ENCODE results near the gene HSBP1L1.

GRCh38 chr18:79934311-79935097, 29.9 kb upstream of the HSBP1L1 start:
- TF ChIP-seq CTCF (IDR thresholded peaks at IDR 0.05 in 2 of 3, conservative IDR thresholded peaks at IDR 0.05 in 1 of 3; ENCODE audit: borderline replicate concordance in 1 of 3, insufficient read depth in 1 of 3, low read depth in 2 of 3, low read length in 2 of 3) (no peak), ZNF274 (IDR thresholded peaks at IDR 0.05; ENCODE audit: low read depth, low read length) (no peak), EZH2 (IDR thresholded peaks at IDR 0.05) (no peak), SP1 (IDR thresholded peaks at IDR 0.05; ENCODE audit: low read depth) (no peak), EGR1 (IDR thresholded peaks at IDR 0.05; ENCODE audit: low read depth) (no peak), POLR2AphosphoS5 (IDR thresholded peaks at IDR 0.05; ENCODE audit: low read depth, low read length) (no peak), TCF7L2 (IDR thresholded peaks at IDR 0.05; ENCODE audit: borderline replicate concordance, extremely low read depth, insufficient read depth, insufficient read length) (no peak), ATF3 (IDR thresholded peaks at IDR 0.05) (no peak), RAD21 (IDR thresholded peaks at IDR 0.05; ENCODE audit: low read depth) (no peak), SIN3A (IDR thresholded peaks at IDR 0.05; ENCODE audit: low read depth) (no peak), MAX (IDR thresholded peaks at IDR 0.05) (no peak)
- TF ChIP-seq, protein P1, sequence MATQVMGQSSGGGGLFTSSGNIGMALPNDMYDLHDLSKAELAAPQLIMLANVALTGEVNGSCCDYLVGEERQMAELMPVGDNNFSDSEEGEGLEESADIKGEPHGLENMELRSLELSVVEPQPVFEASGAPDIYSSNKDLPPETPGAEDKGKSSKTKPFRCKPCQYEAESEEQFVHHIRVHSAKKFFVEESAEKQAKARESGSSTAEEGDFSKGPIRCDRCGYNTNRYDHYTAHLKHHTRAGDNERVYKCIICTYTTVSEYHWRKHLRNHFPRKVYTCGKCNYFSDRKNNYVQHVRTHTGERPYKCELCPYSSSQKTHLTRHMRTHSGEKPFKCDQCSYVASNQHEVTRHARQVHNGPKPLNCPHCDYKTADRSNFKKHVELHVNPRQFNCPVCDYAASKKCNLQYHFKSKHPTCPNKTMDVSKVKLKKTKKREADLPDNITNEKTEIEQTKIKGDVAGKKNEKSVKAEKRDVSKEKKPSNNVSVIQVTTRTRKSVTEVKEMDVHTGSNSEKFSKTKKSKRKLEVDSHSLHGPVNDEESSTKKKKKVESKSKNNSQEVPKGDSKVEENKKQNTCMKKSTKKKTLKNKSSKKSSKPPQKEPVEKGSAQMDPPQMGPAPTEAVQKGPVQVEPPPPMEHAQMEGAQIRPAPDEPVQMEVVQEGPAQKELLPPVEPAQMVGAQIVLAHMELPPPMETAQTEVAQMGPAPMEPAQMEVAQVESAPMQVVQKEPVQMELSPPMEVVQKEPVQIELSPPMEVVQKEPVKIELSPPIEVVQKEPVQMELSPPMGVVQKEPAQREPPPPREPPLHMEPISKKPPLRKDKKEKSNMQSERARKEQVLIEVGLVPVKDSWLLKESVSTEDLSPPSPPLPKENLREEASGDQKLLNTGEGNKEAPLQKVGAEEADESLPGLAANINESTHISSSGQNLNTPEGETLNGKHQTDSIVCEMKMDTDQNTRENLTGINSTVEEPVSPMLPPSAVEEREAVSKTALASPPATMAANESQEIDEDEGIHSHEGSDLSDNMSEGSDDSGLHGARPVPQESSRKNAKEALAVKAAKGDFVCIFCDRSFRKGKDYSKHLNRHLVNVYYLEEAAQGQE (IDR thresholded peaks at IDR 0.05; ENCODE audit: low read depth), result no peak
